ENCODE measurements around the gene NFAT5. TPM values are rescaled to one million over a fixed set of nuclear protein-coding genes. Genes with fewer than 3 reads are reported as not detected.
"Not testable (repeated sequence)": the region's sequence is repeated elsewhere in the genome, so short reads cannot be mapped to it uniquely, and the experiment has no call there.

Gene NFAT5
- total RNA-seq, 4 donors from 2014 or later = 67.7 to 146 (median 80.8) TPM

GRCh38 chr16:69727916-69728270 is 162.1 kb downstream of the NFAT5 start:
- H3K27ac ChIP-seq = no peak overlapping the region
- peaks cover 19% of the 10 kb centered on the region for H3K4me1 ChIP-seq
- 92% methylated on average over 5 of the region's 5 CpGs for WGBS
- H3K36me3 ChIP-seq = no peaks in the 10 kb centered on the region
- no peak for DNase-seq (ENCODE audit: low spot score in 2 of 2)
- H3K9me3 ChIP-seq = no peaks in the 10 kb centered on the region
- H3K4me3 ChIP-seq = no peak overlapping the region
- H3K27me3 ChIP-seq = no peaks in the 10 kb centered on the region
- TF ChIP-seq EP300 (IDR thresholded peaks at IDR 0.05) (no peak), CTCF (IDR thresholded peaks at IDR 0.05) (no peak), POLR2AphosphoS5 (IDR thresholded peaks at IDR 0.05) (no peak), POLR2A (IDR thresholded peaks at IDR 0.05) (no peak)

GRCh38 chr16:69729030-69729429 is 163.3 kb downstream of the NFAT5 start:
- not testable (repeated sequence) for H3K9me3 ChIP-seq; DNase-seq (ENCODE audit: low spot score in 2 of 2); H3K4me3 ChIP-seq; H3K36me3 ChIP-seq; H3K27ac ChIP-seq; H3K27me3 ChIP-seq
- H3K4me1 ChIP-seq = peaks cover 19% of the 10 kb centered on the region
- 97% methylated on average over 4 of the region's 4 CpGs for WGBS

- not testable (repeated sequence) for DNase-seq (ENCODE audit: low spot score in 2 of 2); H3K9me3 ChIP-seq; H3K27me3 ChIP-seq; H3K27ac ChIP-seq; H3K36me3 ChIP-seq; H3K4me3 ChIP-seq
- WGBS = 96% methylated on average over 5 of the region's 5 CpGs
- peaks cover 15% of the 10 kb centered on the region for H3K4me1 ChIP-seq
Observed at GRCh38 chr16:69731280-69731679, 165.5 kb downstream of the NFAT5 start.

GRCh38 chr16:69732101-69732500 is 166.3 kb downstream of the NFAT5 start:
- TF ChIP-seq CTCF (IDR thresholded peaks at IDR 0.05) = no peak
- no peak for TF ChIP-seq POLR2AphosphoS5 (IDR thresholded peaks at IDR 0.05)
- no peak for TF ChIP-seq POLR2A (IDR thresholded peaks at IDR 0.05)
- no peak for TF ChIP-seq EP300 (IDR thresholded peaks at IDR 0.05)
- H3K36me3 ChIP-seq = no peaks in the 10 kb centered on the region
- H3K4me3 ChIP-seq = no peak overlapping the region
- no peak overlapping the region for H3K27ac ChIP-seq
- H3K27me3 ChIP-seq = no peaks in the 10 kb centered on the region
- no peak for DNase-seq (ENCODE audit: low spot score in 2 of 2)
- H3K4me1 ChIP-seq = peaks cover 7% of the 10 kb centered on the region
- H3K9me3 ChIP-seq = no peaks in the 10 kb centered on the region
- 92% methylated on average over 6 of the region's 6 CpGs for WGBS

GRCh38 chr16:69741519-69741918 is 175.8 kb downstream of the NFAT5 start:
- Histone ChIP-seq H3K4me1 (peaks cover 16% of the 10 kb centered on the region), H3K27me3 (no peaks in the 10 kb centered on the region), H3K36me3 (peaks cover 66% of the 10 kb centered on the region), H3K9me3 (no peaks in the 10 kb centered on the region), H3K4me3 (no peak overlapping the region), H3K27ac (no peak overlapping the region)
- TF ChIP-seq POLR2A (IDR thresholded peaks at IDR 0.05) (no peak), POLR2AphosphoS5 (IDR thresholded peaks at IDR 0.05) (no peak), EP300 (IDR thresholded peaks at IDR 0.05) (no peak), CTCF (IDR thresholded peaks at IDR 0.05) (no peak)
- no peak for DNase-seq (ENCODE audit: low spot score in 2 of 2)
- 59% methylated on average over 8 of the region's 8 CpGs for WGBS

- H3K27ac ChIP-seq = no peak overlapping the region
- H3K4me3 ChIP-seq = no peak overlapping the region
- peak in 1 of 2 donors; percentile 87 for DNase-seq (ENCODE audit: low spot score in 2 of 2)
- H3K36me3 ChIP-seq = peaks cover 73% of the 10 kb centered on the region
- no peak for TF ChIP-seq CTCF (IDR thresholded peaks at IDR 0.05)
- no peak for TF ChIP-seq EP300 (IDR thresholded peaks at IDR 0.05)
- TF ChIP-seq POLR2A (IDR thresholded peaks at IDR 0.05) = no peak
- no peak for TF ChIP-seq POLR2AphosphoS5 (IDR thresholded peaks at IDR 0.05)
- 60% methylated on average over 38 of the region's 41 CpGs for WGBS
- H3K9me3 ChIP-seq = no peaks in the 10 kb centered on the region
- peaks cover 16% of the 10 kb centered on the region for H3K4me1 ChIP-seq
- no peaks in the 10 kb centered on the region for H3K27me3 ChIP-seq
Observed at GRCh38 chr16:69741951-69742904, 176.5 kb downstream of the NFAT5 start.

Measured in suprapubic skin (tissue), 4 donors.